ENCODE results near the gene COL3A1.

COL3A1 gene

DNA sequence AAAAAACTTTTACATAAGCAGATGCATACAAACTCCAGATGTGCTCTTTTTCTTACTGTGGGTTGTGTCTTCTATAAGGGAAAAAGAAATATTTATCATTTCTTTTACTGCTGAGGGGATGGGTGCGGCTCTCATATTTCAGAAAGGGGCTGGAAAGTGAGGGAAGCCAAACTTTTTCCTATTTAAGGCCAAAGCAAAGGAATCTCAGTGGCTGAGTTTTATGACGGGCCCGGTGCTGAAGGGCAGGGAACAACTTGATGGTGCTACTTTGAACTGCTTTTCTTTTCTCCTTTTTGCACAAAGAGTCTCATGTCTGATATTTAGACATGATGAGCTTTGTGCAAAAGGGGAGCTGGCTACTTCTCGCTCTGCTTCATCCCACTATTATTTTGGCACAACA, at the start of gene COL3A1:
Gene COL3A1, plus strand, starts transcription at position 210 of the 400 bp plus-strand sequence. Its CDS starts 117 bp downstream, at position 327.
- DNase-seq (ENCODE audit: low read depth), result no peak

DNA sequence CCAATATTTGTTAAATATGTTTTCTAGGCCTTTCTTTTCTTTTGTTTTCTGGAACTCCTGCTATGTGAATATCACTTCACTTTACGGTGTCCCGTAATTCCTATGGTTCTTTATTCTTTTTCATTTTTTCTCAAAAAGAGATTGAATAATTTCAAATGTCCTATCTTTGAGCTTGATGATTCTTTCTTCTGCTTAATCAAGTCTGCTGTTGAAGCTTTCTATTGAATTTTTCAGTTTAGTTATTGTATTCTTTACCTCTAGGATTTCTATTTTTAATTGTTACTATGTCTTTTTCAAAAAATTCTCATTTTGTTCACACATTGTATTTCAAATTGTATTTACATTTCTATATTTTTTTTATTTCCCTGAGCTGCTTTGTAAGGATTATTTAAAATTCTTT, 45.5 kb upstream of the COL3A1 start:
- no peak for DNase-seq (ENCODE audit: low read depth)

DNA sequence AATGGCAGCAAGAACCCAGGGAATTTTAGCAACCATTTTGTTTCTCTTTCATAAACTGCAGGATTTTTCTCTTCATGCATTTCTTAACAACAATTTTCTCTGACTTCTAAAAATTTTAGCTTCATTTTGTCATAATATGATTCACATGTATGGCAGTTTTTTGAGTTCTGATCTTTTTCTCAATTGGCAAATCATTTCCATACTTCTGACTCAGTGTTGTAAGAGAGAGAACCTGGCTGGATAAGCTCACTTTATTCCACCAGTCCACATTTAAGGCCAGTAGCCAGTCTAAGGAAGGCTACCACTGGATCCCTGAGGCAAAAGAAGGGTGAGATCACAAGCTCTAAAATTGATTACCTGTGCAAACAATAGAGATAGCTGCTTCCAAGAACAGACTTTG, 42.8 kb upstream of the COL3A1 start:
- no peak for DNase-seq (ENCODE audit: low read depth)

DNA sequence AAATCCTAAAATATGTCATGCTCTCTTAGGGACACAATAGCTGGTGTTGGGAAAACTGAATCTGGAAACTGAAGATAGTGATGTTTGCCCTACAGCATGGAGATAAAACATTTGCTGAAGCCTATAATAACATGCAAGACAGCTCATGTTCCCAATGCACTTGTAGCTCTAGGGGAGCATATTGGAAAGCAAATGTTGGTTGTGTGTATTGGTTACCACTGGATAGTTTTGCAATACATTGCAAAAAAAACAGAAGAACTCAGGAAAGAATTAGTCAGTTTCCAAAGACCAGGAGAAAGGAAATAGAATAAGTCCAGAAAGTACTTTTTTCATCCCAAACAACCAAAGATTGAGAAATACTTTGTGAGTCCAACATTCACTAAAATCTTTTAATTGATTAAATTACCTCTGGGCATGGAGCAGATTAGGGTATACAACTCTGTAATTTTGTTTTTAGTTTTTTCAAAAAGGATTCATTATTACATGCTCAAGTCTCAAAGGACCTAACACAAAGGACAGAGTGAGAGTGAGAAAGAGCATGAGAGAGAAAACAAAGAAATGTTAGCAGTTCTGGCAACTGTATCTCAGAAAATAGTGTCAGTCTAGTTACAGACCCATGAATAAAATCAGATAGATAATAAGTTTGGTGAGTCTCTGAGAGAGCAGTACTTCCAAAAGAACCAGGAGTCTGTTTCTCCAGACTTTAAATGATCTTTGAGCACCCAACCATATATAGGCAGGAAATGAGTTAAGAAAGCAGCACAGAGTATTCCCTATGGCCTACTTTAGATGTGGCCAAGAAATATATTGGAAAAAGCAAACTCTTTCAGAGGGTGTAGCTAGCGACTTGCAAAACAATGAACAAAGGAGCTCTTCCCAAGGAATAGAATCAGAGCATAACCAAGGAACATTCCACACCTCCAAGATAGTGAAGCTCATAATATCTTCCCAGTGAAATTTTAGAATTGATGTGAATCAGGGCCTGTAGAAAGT, 36.6 kb upstream of the COL3A1 start:
- DNase-seq (ENCODE audit: low read depth), result no peak

DNA sequence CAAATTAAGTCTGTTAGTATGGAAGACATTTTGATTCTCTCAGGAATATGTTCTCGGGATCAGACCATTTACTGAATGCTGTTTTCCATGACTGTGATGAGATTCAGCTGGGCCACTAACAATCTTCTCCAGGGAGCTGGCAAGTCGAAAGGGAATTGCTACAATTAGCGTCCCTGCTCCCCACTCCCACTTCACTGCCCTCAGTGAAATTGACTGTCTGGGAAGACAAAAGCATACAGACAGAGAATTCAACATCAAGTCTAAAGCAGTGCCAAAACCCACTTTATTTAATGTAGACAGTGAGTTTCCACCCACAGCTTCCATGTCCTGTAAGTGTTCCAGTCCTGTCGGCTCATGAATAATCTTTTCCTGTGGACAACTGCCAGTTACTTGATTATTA, 34.0 kb upstream of the COL3A1 start:
- no peak for DNase-seq (ENCODE audit: low read depth)

DNA sequence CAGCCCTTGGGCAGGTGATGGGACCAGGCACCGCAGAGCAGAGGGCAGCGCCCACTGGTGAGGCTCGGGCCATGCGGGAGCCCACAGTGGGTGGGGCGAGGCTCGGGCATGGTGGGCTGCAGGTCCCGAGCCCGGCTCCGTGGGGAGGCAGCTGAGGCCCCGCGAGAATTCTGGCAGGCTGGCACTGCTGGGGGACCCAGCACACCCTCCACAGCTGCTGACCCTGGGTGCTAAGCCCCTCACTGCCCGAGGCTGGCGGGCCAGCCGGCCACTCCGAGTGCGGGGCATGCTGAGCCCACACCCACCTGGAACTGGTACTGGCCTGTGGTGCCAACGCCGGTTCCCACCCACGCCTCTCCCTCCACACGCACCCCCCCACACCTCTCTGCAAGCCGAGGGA, 29.7 kb upstream of the COL3A1 start:
- no peak for DNase-seq (ENCODE audit: low read depth)

DNA sequence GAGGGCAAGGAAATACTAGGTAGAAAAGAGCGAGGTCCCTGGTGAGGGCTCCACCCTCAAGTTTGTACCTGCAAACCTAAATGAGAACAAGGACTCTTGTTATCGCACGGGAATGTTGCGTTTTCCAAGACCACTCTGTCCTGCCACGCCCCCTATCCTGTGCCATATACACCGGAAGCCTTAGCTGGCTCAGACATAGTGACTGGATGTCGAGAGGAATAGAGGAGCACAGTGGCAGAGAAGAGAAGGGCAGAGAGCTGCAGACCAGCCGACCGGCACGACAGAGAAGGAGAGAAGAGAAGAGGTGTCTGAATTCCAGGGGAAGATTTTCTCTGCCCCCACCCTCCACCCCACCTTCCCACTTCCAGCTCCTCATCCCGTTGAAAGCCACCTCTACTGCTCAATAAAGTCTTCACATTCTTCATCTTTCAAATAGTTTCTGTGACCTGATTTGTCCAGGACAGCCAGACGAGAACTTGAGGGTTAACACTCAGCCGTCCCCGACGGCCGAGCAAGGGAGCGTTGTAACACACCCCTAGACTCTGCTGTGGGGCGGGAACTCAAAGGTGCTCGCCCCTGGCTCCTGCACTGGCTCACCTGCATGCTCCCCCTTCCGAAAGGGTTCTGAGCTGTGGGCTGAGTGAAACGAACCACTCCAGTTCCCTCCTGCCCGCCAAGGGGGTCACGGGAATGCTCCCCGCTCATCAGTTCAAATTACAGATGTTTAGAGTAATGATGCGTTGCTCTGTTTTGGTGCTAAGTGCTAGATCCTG, 24.9 kb upstream of the COL3A1 start:
- no peak for DNase-seq (ENCODE audit: low read depth)

DNA sequence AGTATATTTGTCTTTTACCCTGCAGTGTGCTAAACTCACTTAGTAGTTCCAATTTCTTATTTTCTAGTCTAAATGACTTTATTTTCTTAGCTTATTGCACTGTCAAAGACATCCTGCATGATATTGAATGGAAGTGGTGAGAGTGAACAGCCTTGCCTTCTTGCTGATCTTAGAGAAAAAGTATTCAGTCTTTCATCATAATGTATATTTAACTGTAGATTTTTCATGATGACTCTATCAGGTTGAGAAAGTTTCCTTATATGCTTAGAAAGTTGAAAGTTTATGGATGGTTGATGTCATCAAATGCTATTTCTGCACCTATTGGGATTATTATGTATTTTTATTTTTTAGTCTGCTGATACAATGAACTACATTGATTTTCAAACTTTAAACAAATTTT, 21.3 kb upstream of the COL3A1 start:
- DNase-seq (ENCODE audit: low read depth), result no peak

DNA sequence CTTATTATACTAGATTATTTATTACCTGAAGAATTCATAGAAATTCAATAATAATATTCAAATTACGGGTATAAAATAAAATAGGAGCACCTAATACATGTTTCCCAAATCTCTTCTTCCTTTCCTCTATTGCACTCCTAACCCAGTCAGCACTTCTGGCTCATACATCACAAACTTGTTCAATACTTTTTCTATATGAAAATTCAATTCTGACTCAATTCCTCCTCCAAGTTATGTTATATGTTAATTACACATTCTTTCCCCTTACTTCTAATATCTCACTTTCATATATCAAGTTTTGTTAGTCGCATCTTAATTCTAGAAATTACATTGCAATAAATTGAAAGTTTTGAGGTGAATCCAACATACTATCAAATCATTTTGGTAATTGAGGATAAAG, 17.9 kb upstream of the COL3A1 start:
- no peak for DNase-seq (ENCODE audit: low read depth)

DNA sequence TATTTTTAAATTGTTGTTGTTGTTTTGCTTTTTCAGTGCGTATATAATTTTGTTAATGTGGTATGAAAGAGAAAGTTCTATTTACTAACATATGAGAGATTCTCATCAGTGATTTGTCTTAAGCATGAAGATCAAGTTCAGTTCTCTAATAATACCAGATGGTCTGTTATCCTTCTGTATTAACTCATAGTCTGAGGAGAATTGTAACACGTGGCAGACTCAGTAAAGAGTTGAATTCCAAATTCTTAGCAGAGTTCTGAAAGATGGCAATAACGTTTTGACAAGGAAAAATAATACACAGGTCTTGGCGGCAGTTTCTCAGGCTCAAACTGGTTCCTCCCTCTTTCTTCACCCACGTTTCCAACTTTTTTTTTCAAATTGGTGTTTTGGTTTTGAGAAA, 17.2 kb upstream of the COL3A1 start:
- DNase-seq (ENCODE audit: low read depth), result no peak

DNA sequence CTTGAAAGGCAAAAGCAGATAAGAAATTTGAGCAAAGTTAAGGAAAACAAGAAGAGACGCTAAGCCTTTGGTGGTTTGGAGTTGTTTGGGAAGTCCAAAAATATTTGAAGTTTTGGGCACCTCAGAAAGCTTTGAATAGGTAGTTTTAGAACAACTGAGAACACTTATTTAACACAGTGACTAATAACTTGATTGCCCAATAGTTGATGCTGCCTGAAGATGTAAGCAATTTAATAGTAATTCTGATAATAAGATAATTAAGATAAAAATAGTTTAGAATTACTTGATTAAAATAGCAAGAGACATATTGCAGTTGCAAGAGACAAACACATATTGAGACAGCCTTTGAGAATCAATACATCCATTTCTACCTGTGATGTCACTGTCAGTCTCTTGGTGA, 16.5 kb upstream of the COL3A1 start:
- DNase-seq (ENCODE audit: low read depth), result no peak

DNA sequence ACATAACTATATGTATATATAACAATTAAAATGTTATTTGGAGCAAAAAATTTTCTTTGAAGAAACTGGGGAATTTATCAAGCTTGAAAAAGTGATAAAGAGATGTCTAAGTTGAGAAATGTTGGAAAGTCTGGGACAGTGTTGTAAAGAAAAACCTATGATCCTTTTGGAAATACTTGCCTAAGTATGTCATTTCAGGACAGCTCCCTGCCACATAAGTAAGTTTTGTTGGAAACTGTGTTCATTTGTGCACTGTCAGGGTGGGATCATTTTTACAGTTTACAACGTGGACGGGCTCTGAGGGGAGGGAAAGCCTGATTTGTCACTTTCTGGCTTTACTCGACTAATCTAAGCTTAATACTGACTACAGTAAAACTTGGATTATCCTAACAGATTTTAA, 10.4 kb upstream of the COL3A1 start:
- no peak for DNase-seq (ENCODE audit: low read depth)

DNA sequence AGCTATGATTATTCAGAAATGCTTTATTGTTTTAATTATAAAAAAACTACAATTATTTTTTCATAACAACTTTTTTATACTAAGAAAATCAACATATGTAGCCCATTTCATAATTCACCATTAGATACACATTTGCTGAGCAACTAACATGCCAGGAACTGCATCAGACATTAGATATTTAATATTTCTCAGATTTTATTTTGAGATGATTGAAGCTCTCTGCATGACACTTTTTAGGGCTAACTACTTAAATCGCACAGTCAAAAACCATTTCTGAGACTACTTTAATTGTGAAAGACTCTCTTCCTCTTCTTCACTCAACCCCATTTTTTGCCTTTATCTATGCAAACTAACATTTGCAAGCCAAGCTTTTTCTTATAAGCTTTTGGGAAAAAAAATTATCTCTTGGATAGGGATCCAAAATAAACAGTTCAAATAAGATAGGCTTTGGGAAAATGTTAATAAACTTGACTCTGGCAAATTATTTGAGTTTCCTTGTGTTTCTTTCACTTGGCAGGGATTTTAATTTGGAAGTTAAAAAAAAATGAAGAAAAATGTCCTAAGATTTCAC, 9.1 kb upstream of the COL3A1 start:
- no peak for DNase-seq (ENCODE audit: low read depth)

DNA sequence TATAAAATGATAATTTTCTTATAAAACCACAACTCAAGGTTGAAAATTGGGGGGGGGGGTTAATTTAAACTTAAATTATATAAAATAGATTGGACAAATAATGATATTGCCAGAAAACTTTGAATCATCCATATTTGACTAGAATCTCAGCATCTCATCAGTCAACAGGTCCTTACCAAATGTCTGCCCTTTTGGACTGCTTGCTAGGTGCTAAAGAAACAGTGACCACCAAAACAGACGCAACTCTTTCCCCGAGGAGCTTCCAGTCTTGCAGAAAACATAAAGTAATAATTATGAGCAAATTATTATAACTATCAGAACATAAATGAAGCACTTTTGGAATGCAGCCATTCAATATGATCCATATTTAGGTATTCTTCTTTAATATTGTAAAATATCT, 8.6 kb upstream of the COL3A1 start:
- no peak for DNase-seq (ENCODE audit: low read depth)

DNA sequence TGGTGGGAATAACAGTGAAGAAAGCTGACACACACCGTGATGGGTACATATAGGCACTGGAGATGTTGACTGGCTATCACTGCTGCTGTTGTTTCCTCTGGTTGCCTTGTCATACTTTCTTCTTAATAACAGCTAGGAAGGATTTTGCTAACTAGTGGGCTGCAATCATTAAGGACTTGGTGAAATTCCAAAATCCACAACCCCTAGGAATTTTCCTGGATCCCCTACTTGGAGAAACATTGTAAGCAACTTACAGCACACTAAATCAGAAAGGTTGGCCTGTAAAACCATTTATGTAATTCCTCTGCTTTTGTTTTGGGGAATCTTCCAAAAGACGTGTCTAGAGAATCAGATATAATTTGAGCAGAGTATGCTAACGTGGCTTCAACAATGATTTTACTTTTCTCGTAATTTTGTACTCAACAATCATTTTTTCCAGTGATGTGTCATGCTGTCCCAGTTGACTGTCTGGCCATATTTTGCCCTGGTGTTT, 8.0 kb upstream of the COL3A1 start:
- DNase-seq (ENCODE audit: low read depth), result no peak

DNA sequence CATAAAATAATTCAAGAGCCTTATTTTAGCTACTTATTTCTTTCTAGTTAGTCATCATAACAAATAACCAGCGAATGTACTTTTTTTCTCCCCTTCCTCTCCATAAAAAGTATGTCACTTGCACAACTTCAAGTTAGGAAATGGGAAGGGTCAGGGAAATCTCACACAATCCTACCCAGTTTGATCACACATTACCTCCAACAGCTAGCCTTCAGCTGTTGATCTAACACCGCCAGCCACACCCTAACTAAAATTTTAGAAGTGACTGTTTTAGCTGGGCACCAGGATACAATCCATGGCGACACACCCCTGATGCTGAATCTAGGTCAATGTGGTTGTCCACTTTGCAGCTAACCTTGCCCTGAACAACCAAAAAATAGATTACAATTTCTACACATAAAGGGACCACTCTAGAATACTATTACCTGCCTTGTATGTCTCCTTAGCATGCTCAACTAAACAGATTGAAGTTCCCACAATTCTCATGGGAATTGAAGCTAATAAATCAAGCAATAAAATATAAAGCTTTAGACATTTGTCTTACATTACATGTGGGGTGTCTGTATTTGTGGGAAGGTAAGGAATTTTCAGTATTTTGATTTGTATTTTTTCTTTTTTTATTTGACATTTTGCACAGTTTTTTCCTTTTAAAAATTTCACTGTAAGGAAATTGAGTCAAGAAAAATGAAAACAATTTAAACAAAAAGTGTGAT, 7.3 kb upstream of the COL3A1 start:
- no peak for DNase-seq (ENCODE audit: low read depth)

DNA sequence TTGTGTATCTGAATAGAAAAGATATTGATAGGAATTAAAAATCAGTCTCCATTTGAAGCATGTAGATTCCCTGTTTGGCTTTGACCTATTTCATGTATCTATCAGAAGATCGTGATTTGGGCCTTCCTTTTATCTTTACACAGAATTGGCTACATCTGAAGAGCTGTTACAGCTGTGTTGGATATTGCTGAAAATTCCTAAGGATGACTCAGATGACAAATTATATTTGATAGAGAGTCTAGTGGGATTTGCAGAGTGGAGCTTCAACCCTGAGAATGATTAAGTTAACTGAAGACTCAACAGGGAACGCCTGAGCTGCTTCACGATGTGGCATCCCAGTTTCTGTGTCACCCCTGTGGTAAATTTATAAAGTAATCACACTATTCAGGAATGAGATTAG, 4.9 kb upstream of the COL3A1 start:
- DNase-seq (ENCODE audit: low read depth), result no peak

DNA sequence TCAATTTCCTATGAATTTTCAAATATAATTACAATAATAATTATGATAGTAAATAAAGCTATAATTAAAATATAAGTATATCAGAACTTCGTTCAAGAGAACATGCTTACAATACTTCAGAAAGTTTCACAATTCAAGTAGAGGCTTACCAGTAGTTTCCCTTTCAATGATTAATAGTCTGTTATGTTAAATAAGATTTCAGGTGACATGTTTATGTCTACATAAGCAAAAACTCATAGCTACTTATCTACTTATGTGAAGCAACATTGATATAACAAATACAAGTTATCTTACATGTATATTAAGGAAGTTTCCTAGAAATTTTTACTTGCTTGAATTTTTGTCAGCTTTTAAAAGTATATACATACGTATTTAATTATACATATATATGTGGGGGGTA, 4.5 kb upstream of the COL3A1 start:
- DNase-seq (ENCODE audit: low read depth), result no peak

DNA sequence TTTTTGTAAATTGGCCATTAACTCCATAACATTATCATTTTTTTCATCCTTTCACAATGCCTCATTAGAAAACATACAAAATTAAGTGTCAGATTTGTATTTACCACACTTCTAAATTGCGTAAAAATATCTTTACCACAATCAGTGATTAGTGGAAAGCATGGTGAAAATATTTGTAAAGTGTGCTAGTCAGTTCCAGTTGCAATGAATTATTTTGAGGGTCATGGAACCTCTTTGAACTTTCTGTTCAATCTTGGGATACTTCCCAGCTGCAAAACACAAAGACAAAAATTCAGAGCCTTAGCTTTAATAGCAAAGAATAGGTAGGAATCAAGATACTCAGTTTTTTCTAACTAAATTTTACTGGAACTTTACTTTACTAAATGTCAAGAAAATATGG, 4.0 kb upstream of the COL3A1 start:
- no peak for DNase-seq (ENCODE audit: low read depth)

DNA sequence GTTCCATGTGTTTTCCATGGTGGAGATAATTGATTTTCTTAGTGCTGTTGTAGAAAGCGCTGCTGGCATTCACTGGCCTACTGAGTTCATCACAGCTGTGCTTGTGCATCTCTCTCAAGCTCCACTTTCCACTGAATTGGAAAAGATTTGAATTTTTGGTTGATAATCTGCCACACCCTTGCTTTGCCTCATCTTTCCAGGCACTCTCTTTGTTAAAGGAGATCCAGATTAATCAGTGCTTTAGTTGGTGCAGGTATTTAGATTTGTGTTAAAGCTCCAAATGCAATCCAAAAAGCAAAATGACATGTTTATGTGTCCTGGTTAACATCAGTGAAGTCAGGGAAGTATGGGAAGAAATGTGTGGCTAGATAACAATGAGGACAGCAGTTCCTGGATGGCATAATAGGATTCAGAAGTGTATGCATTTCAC, 2.7 kb upstream of the COL3A1 start:
- DNase-seq (ENCODE audit: low read depth), result no peak

DNA sequence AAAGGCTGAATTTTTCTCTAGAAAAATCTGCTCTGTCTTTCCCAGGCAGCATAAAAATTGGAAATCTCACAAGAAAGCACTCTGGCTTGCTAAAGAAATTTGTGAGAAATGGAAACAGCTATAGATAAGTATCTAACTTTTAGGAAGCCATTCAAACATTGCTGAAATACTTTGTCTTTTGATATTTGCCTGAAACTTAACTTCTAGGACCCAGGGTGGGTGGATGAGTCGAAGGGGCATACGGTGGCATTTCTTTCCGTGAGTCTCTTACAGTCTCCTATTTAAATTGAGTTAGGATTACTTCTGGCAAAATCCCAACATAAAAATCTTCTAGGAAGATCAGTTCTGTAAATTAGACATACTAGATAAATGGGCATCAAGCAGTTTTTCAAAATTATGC, 532 bp upstream of the COL3A1 start:
- no peak for DNase-seq (ENCODE audit: low read depth)

DNA sequence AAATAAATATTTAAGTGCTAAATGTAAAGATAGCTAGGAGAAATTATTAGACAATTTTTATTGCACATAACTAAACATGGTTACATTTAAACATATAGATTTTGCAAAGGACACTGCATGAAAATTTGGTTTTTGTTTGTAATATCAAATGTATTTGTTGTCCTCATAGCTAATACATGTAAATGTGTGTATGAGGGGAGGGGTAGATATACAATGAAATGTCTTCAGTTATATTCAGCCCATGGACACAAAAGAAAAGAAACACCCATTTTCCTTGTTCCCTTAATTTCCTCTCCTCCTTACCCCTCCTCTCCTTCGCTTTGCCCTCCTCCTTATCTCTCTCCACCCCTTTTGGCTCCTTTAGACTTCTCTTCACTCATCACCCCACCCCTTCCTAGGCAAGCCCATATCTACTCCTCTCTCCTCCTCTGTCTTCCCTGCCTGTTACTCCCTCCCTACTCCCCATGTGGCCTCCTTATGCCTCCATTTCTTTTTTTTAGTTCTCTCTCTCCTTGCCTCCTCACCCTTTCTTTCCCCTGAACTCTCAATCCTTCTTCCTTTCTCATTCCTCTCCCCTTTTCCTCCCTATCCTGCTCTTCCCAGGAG, 1.4 kb downstream of the COL3A1 start:
- no peak for DNase-seq (ENCODE audit: low read depth)

All from stimulated activated CD8-positive, alpha-beta memory T cell treated with anti-CD3 and anti-CD28 coated beads, Interleukin-15, amount 100 ng/mL, for 1 hour (primary cell).